ENCODE measurements around the gene HSD17B1.
"Not testable (repeated sequence)": the region's sequence is repeated elsewhere in the genome, so short reads cannot be mapped to it uniquely, and the experiment has no call there.

- not testable (repeated sequence) for TF ChIP-seq MAFK (IDR thresholded peaks at IDR 0.05; ENCODE audit: low read depth, low read length); POLR2A (IDR thresholded peaks at IDR 0.05; ENCODE audit: low read depth, low read length); RAD21 (IDR thresholded peaks at IDR 0.05; ENCODE audit: low read length); CTCF (conservative IDR thresholded peaks at IDR 0.05; ENCODE audit: low read depth, low read length); CEBPB (IDR thresholded peaks at IDR 0.05; ENCODE audit: low read depth, low read length); MXI1 (IDR thresholded peaks at IDR 0.05; ENCODE audit: borderline replicate concordance, low read depth, low read length); ELK1 (IDR thresholded peaks at IDR 0.05; ENCODE audit: borderline replicate concordance, low read depth, low read length); SMC3 (IDR thresholded peaks at IDR 0.05; ENCODE audit: low read depth, low read length)
Observed at GRCh38 chr17:42545755-42546505, 6.8 kb upstream of the HSD17B1 start.

All from IMR-90 (cell line).